Measurements from ENCODE around the gene NTN1. TPM values are rescaled to one million over a fixed set of nuclear protein-coding genes. Genes with fewer than 3 reads are reported as not detected.

NTN1 gene
- total RNA-seq, 2 donors from 2014 or later: 17.0 to 40.4 TPM

DNA sequence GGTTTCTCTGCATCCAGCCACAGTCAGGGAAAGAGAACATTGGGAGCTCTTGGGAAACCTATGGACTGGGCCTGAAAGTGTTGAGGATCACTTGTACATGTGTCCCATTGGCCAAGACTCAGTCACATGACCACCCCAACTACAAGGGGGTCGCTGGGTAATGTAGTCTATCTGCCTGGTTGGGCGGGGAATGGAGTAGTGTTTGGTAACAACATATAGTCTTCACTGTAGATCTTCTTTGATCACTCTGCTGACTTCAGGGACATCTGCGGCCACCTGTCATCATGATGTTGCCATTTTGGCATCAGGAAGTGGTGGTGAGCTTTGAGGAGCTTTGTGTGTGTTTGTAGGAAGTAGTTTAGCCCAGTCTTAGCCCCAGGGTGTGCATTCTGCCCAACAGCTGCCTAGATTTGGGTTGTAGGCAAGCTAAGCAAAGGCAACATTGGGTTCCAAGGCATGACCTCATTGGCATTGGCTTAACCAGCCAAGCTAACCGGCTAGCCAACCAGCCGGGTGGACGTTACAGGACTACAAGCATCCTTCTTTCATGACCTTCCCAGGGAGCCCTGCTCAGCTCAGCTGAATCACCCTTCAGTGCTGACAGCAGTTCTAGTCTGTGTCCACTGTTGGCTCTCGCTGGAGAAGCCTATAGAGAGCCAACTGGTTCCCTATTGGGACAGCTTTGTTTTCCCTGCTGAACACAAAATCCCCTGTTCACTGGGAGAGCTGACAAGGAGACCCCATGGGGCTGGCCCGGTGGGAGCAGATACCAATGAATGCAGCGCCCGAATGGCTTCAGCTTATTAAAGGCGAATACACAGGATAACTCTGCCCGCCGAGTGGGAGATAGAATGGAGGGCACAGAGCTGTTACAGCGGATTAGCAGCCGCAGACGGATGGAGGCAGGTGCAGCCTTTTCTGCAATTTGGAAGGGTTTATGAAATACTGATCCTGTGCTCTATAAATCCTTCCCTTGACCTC lies 178.6 kb downstream of the NTN1 start:
- no peak overlapping the region for H3K4me3 Mint-ChIP-seq
- 78 to 86% methylated on average over 11 to 16 of the region's 16 CpGs for WGBS, 2 experiments (ENCODE audit: insufficient coverage in 1 of 2, insufficient read length in 1 of 2)
- DNase-seq: peak; percentile 67
- peaks cover 46% of the 10 kb centered on the region for H3K36me3 Mint-ChIP-seq (ENCODE audit: low read depth)
- H3K27ac Mint-ChIP-seq: peak overlapping the region; percentile 64
- H3K4me1 Mint-ChIP-seq: peaks cover 31% of the 10 kb centered on the region
- peaks cover 6% of the 10 kb centered on the region for H3K9me3 Mint-ChIP-seq
- peaks cover 11% of the 10 kb centered on the region for H3K9me3 ChIP-seq (ENCODE audit: control insufficient read depth, low read length)
- H3K9ac ChIP-seq (ENCODE audit: extremely low read depth, low read length, poor library complexity, severe bottlenecking): no peak overlapping the region
- peaks cover 23% of the 10 kb centered on the region for H3K4me1 ChIP-seq (ENCODE audit: control insufficient read depth, insufficient read depth, low read length)
- TF ChIP-seq, protein P1, sequence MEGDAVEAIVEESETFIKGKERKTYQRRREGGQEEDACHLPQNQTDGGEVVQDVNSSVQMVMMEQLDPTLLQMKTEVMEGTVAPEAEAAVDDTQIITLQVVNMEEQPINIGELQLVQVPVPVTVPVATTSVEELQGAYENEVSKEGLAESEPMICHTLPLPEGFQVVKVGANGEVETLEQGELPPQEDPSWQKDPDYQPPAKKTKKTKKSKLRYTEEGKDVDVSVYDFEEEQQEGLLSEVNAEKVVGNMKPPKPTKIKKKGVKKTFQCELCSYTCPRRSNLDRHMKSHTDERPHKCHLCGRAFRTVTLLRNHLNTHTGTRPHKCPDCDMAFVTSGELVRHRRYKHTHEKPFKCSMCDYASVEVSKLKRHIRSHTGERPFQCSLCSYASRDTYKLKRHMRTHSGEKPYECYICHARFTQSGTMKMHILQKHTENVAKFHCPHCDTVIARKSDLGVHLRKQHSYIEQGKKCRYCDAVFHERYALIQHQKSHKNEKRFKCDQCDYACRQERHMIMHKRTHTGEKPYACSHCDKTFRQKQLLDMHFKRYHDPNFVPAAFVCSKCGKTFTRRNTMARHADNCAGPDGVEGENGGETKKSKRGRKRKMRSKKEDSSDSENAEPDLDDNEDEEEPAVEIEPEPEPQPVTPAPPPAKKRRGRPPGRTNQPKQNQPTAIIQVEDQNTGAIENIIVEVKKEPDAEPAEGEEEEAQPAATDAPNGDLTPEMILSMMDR (conservative IDR thresholded peaks at IDR 0.05): no peak
- no peak overlapping the region for H3K4me3 ChIP-seq (ENCODE audit: low read length)
- H3K27me3 Mint-ChIP-seq (ENCODE audit: insufficient read depth): no peaks in the 10 kb centered on the region
- H3K27me3 ChIP-seq (ENCODE audit: control insufficient read depth, insufficient read depth, low read length, poor library complexity, severe bottlenecking): no peaks in the 10 kb centered on the region
- H3K27ac ChIP-seq (ENCODE audit: low read depth, low read length): no peak overlapping the region
- H3K36me3 ChIP-seq (ENCODE audit: control insufficient read depth, insufficient read depth, low read length): peaks cover 32% of the 10 kb centered on the region

DNA sequence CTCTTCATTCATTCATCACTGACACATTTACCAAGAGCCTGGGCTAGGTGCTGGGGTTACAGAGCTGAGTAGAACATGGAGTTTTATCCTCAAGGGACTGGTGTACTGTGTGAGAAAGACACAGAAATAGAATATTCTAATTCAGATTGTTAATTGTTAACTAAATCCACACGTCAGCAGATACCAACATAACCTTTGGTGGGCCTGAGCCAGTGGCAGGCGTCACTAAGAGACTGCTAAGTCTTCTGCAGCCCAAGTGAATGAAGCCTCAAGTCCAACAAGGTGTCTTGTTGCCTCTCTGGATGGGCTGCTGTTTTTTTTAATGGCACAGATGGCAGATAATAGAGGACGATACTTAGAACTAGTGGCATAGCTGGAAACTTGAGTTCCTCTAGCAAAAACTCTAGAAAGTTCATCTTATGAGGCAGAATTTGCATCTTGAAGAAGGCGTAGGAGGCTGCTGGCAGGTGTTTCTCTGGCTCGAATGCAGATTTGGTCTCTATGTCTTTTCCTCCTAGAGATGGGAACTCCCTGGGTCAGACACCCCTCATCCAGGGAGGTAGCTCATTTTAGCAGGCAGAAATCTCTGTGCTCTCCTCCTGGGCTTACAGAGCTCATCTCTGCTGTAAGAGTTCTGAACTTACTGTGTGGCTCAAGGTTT lies 179.5 kb downstream of the NTN1 start:
- Histone ChIP-seq H3K27ac (ENCODE audit: low read depth, low read length) (no peak overlapping the region), H3K27me3 (ENCODE audit: control insufficient read depth, insufficient read depth, low read length, poor library complexity, severe bottlenecking) (no peaks in the 10 kb centered on the region), H3K4me3 (ENCODE audit: low read length) (no peak overlapping the region), H3K9ac (ENCODE audit: extremely low read depth, low read length, poor library complexity, severe bottlenecking) (no peak overlapping the region), H3K9me3 (ENCODE audit: control insufficient read depth, low read length) (peaks cover 11% of the 10 kb centered on the region), H3K36me3 (ENCODE audit: control insufficient read depth, insufficient read depth, low read length) (peaks cover 32% of the 10 kb centered on the region), H3K4me1 (ENCODE audit: control insufficient read depth, insufficient read depth, low read length) (peaks cover 20% of the 10 kb centered on the region)
- Mint-ChIP-seq H3K4me3 (no peak overlapping the region), H3K27me3 (ENCODE audit: insufficient read depth) (no peaks in the 10 kb centered on the region), H3K36me3 (ENCODE audit: low read depth) (peaks cover 48% of the 10 kb centered on the region), H3K27ac (no peak overlapping the region), H3K9me3 (peaks cover 6% of the 10 kb centered on the region), H3K4me1 (peaks cover 28% of the 10 kb centered on the region)
- TF ChIP-seq, protein P1 (conservative IDR thresholded peaks at IDR 0.05): no peak
- DNase-seq: no peak
- WGBS, 2 experiments (ENCODE audit: insufficient coverage in 1 of 2, insufficient read length in 1 of 2): 92 to 98% methylated on average over 5 of the region's 5 CpGs

DNA sequence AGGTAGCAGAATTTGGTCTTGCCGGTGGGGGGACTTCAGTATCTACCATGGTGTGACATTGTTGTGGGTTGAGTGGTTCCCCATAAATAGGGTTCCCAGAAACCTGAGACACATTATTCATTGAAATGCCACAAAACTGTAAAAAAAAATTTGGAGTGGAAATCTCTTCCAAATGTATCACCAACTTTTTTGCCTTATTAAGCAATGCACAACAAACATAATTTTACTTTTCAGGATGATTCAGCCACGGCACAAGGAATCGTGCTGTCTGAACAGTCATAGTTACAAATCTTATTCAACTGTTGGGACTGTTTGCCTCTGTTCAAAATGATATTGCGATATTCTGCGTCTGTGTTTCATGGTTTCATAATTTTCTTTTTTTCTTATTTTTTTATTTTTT lies 181.2 kb downstream of the NTN1 start:
- peaks cover 13% of the 10 kb centered on the region for H3K4me1 ChIP-seq (ENCODE audit: control insufficient read depth, insufficient read depth, low read length)
- Mint-ChIP-seq H3K4me3 (no peak overlapping the region), H3K4me1 (peaks cover 19% of the 10 kb centered on the region), H3K9me3 (peaks cover 4% of the 10 kb centered on the region), H3K36me3 (ENCODE audit: low read depth) (peaks cover 40% of the 10 kb centered on the region), H3K27ac (no peak overlapping the region), H3K27me3 (ENCODE audit: insufficient read depth) (no peaks in the 10 kb centered on the region)
- no peak overlapping the region for H3K27ac ChIP-seq (ENCODE audit: low read depth, low read length)
- no peak for DNase-seq
- peaks cover 11% of the 10 kb centered on the region for H3K9me3 ChIP-seq (ENCODE audit: control insufficient read depth, low read length)
- H3K27me3 ChIP-seq (ENCODE audit: control insufficient read depth, insufficient read depth, low read length, poor library complexity, severe bottlenecking): no peaks in the 10 kb centered on the region
- no peak overlapping the region for H3K4me3 ChIP-seq (ENCODE audit: low read length)
- no peak overlapping the region for H3K9ac ChIP-seq (ENCODE audit: extremely low read depth, low read length, poor library complexity, severe bottlenecking)
- H3K36me3 ChIP-seq (ENCODE audit: control insufficient read depth, insufficient read depth, low read length): peaks cover 30% of the 10 kb centered on the region
- 87 to 98% methylated on average over 2 to 5 of the region's 5 CpGs for WGBS, 2 experiments (ENCODE audit: insufficient coverage in 1 of 2, insufficient read length in 1 of 2)
- TF ChIP-seq, protein P1 (conservative IDR thresholded peaks at IDR 0.05): no peak
